ENCODE data around the gene AKR7A3. TPM values are rescaled to one million over a fixed set of nuclear protein-coding genes. Genes with fewer than 3 reads are reported as not detected.
A peak's percentile ranks its signal among the peaks of the same experiment; 100 is the strongest.

AKR7A3 gene
- total and polyA plus RNA-seq, 9 of the 15 experiments (the other 6 are each of a cell fraction or from before 2014, with no cell fraction given) = 0.04 to 1.5 (median 0.44) TPM; not detected in 1

DNA sequence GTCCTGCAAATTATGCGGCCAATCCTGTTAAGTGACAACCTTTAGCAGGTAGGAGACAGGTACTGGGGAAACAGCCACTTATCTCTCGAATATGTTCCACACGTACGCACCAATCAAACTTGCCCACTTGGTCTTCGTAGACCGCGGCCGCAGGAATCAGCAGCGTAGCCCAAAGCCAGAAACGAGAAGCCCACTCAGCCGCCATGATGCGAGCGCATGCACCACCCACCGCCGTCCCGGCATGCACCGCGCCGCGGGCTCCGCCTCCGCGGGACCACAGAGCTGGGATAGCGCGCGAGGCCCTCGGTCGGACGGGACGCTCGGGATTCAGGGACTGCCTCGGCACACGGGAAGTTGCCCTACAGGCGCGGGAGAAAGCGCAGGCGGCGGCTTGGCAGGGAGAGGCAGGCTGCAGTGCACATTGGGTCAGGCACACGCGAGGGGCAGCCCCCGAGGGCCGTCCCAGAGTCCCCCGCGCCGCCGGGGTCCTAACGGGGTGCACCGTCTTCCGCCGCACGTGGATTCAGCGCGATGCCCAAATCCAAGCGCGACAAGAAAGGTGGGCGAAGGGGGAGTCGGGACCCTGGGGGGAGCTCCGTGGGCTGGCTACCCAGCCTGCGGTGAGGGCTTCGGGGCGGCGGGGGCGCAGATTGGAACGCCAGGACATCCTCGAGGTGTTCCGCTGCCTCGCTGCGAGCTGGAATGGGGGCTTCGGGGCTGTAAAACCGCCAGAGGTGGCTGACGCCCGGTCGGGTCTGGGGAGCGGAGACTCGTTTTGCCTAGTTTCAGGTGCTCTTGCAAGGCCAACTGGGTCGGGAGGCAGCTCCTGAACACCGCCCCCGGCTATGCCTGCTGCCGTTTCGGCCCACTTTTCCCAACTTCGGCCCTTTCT lies 37.0 kb downstream of the AKR7A3 start, which contains the start of the genes EMC1 and MRTO4 (continued):
- TF ChIP-seq, protein P1, sequence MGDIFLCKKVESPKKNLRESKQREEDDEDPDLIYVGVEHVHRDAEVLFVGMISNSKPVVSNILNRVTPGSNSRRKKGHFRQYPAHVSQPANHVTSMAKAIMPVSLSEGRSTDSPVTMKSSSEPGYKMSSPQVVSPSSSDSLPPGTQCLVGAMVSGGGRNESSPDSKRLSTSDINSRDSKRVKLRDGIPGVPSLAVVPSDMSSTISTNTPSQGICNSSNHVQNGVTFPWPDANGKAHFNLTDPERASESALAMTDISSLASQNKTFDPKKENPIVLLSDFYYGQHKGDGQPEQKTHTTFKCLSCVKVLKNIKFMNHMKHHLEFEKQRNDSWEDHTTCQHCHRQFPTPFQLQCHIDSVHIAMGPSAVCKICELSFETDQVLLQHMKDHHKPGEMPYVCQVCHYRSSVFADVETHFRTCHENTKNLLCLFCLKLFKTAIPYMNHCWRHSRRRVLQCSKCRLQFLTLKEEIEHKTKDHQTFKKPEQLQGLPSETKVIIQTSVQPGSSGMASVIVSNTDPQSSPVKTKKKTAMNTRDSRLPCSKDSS (IDR thresholded peaks at IDR 0.05; ENCODE audit: low read depth, partially characterized antibody) = no peak
- TF ChIP-seq HNRNPUL1 (IDR thresholded peaks at IDR 0.05; ENCODE audit: low read length) = no peak
- TF ChIP-seq POLR2G (IDR thresholded peaks at IDR 0.05; ENCODE audit: low read depth, low read length) = peak; percentile 97
- TF ChIP-seq KLF13 (tag; IDR thresholded peaks at IDR 0.05; ENCODE audit: borderline replicate concordance, low read depth) = peak; percentile 78
- TF ChIP-seq MAFK (IDR thresholded peaks at IDR 0.05; ENCODE audit: low read length) = peak; percentile 34; the same call in 1 of the 2 replicates
- peak; percentile 89 to 98 (median 95) for TF ChIP-seq YY1 (IDR thresholded peaks at IDR 0.05; ENCODE audit: borderline replicate concordance in 1 of 3, control insufficient read depth in 1 of 3, extremely low read depth in 1 of 3, insufficient read depth in 3 of 3, insufficient read length in 1 of 3, insufficient replicate concordance in 2 of 3, low read depth in 1 of 3, low read length in 2 of 3)
- TF ChIP-seq ZEB2 (IDR thresholded peaks at IDR 0.05) = no peak
- peak; percentile 70 for TF ChIP-seq ZNF263 (CRISPR knock-in tag; IDR thresholded peaks at IDR 0.05; ENCODE audit: borderline replicate concordance)
- TF ChIP-seq DMBX1 (CRISPR knock-in tag; IDR thresholded peaks at IDR 0.05; ENCODE audit: borderline replicate concordance) = peak; percentile 68
- peak; percentile 9; the same call in 1 of the 2 replicates for TF ChIP-seq NR2C2 (CRISPR knock-in tag; IDR thresholded peaks at IDR 0.05)
- TF ChIP-seq NR2C2 (tag; IDR thresholded peaks at IDR 0.05) = peak; percentile 80
- peak; percentile 85 for TF ChIP-seq CCNT2 (IDR thresholded peaks at IDR 0.05; ENCODE audit: borderline replicate concordance, extremely low read depth, insufficient read length, low read depth, low read length)
- TF ChIP-seq, protein P2, sequence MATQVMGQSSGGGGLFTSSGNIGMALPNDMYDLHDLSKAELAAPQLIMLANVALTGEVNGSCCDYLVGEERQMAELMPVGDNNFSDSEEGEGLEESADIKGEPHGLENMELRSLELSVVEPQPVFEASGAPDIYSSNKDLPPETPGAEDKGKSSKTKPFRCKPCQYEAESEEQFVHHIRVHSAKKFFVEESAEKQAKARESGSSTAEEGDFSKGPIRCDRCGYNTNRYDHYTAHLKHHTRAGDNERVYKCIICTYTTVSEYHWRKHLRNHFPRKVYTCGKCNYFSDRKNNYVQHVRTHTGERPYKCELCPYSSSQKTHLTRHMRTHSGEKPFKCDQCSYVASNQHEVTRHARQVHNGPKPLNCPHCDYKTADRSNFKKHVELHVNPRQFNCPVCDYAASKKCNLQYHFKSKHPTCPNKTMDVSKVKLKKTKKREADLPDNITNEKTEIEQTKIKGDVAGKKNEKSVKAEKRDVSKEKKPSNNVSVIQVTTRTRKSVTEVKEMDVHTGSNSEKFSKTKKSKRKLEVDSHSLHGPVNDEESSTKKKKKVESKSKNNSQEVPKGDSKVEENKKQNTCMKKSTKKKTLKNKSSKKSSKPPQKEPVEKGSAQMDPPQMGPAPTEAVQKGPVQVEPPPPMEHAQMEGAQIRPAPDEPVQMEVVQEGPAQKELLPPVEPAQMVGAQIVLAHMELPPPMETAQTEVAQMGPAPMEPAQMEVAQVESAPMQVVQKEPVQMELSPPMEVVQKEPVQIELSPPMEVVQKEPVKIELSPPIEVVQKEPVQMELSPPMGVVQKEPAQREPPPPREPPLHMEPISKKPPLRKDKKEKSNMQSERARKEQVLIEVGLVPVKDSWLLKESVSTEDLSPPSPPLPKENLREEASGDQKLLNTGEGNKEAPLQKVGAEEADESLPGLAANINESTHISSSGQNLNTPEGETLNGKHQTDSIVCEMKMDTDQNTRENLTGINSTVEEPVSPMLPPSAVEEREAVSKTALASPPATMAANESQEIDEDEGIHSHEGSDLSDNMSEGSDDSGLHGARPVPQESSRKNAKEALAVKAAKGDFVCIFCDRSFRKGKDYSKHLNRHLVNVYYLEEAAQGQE (IDR thresholded peaks at IDR 0.05; ENCODE audit: borderline replicate concordance) = no peak
- TF ChIP-seq, protein P2 (CRISPR knock-in tag; IDR thresholded peaks at IDR 0.05; ENCODE audit: low read depth) = 0 out of 2 replicates have a peak, but pooled peaks have one; percentile 78
- no peak for TF ChIP-seq TCFL5 (CRISPR knock-in tag; conservative IDR thresholded peaks at IDR 0.05)
- peak; percentile 78 to 89; a peak in 3 of 4 replicates for TF ChIP-seq MAZ (CRISPR knock-in tag; conservative IDR thresholded peaks at IDR 0.05 in 1 of 2, IDR thresholded peaks at IDR 0.05 in 1 of 2)

Data from K562 (cell line).